H1 (cell line): ENCODE measurements around the gene WIPF3. TPM values are rescaled to one million over a fixed set of nuclear protein-coding genes. Genes with fewer than 3 reads are reported as not detected.

Experiments
- FOSL1 ChIP-seq: IDR thresholded peaks from 2 replicates; pipeline ENCODE4 v1.6.1; 2011; ENCODE audit warnings: mild to moderate bottlenecking, low read depth, low read length, moderate library complexity; ENCODE audit not compliant: insufficient read depth
- HDAC2 ChIP-seq, 2 experiments: fragments of 300-600 bp in 1 of 2; sonication (generic) in 1 of 2; IDR thresholded peaks; 2 replicates each; pipeline ENCODE4 v1.6.1; 2011 to 2012; ENCODE audit warnings: low read depth in 2 of 2, low read length in 2 of 2, mild to moderate bottlenecking in 2 of 2, moderate library complexity in 2 of 2, borderline replicate concordance in 1 of 2, inconsistent platforms in 1 of 2
- HDAC6 ChIP-seq: IDR thresholded peaks from one replicate; pipeline ENCODE4 v1.7.1; 2012; ENCODE audit warnings: low read depth, mild to moderate bottlenecking, inconsistent platforms, low read length, moderate library complexity
- NANOG ChIP-seq: IDR thresholded peaks from 2 replicates; pipeline ENCODE4 v1.6.1; 2011; ENCODE audit warnings: low read length, low read depth, mild to moderate bottlenecking, inconsistent platforms; ENCODE audit not compliant: insufficient read depth, poor library complexity, severe bottlenecking
- TAF1 ChIP-seq: IDR thresholded peaks from 2 replicates; pipeline ENCODE4 v1.6.1; 2011; ENCODE audit warnings: mild to moderate bottlenecking, low read depth, low read length
- polyA plus RNA-seq, 7 experiments: library from polyadenylated mRNA; depleted of rRNA in 3 of 7; stranded (reverse) in 5 of 7; unstranded in 2 of 7; fragments of >200 nt in 5 of 7; fragments of 200-250 nt in 2 of 7; gene quantifications; 1 replicate in 5 of 7; 2 replicates in 1 of 7; 4 replicates in 1 of 7; pipeline versions ENCODE4 v1.2.1 to v1.2.3, GENCODE V29; 2011 to 2013; ENCODE audit warnings: missing spikeins in 2 of 7, mixed read lengths in 2 of 7
- total RNA-seq: library from RNA; stranded (reverse); fragmentation: NEBNext Ultra II Directional; extraction: Animal tissue kit (Norgen Biotek cat#: 25700); gene quantifications from 2 replicates; pipeline ENCODE4 v1.2.1, GENCODE V29; 2021
- TF ChIP-seq, protein P1 (sequence below): IDR thresholded peaks from 2 replicates; pipeline ENCODE4 v1.6.1; 2012; ENCODE audit warnings: low read length, inconsistent platforms
- TF ChIP-seq, protein P2 (sequence below): IDR thresholded peaks from 2 replicates; pipeline ENCODE4 v1.6.1; 2012; ENCODE audit warnings: inconsistent platforms
- TF ChIP-seq, protein P3 (sequence below): IDR thresholded peaks from 2 replicates; pipeline ENCODE4 v1.6.1; 2011; ENCODE audit warnings: low read depth, mild to moderate bottlenecking, low read length; ENCODE audit not compliant: insufficient read depth

WIPF3 gene
- total and polyA plus RNA-seq, 2 of the 8 experiments (the other 6 are each of a cell fraction or from before 2014, with no cell fraction given): 5.0 to 12.1 TPM

DNA sequence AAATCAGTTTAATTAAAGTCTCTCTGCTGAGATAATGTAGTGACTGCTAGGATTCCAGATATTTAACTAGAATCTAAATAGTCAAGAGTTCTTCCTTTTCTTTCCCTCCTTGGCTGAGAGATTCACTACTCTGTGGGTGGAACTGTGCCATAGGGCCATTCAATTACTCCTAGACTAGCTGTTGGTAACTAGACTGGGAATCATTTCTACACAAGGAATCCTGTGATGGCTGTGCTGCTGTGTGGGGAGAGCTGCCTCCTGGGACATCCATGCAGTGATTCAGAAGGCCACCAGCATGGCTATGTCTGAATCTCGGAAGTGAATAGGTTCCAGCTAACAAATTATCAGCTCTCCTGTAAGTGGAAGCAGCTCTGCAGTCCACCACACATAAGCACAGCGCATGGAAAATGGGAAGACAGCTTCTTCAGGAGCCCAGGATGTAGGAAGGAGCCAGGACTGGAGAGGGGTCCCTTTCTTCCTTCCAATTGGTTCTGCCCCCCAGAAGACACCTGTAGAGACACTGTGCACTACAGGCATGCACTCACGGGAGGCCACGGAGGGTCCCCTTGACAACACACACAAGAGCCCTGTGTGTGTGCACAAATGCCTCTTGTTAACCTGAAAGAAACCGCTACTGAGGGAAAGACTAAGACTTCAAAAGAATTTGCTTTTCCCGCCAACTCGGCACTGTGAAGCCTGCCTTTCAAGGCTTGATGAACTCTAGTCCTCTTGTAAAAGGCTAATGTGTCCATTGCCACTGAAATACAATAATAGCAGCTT, 116.8 kb downstream of the WIPF3 start (continued):
- no peak for TF ChIP-seq HDAC6
- TF ChIP-seq NANOG: no peak
- TF ChIP-seq, protein P1, sequence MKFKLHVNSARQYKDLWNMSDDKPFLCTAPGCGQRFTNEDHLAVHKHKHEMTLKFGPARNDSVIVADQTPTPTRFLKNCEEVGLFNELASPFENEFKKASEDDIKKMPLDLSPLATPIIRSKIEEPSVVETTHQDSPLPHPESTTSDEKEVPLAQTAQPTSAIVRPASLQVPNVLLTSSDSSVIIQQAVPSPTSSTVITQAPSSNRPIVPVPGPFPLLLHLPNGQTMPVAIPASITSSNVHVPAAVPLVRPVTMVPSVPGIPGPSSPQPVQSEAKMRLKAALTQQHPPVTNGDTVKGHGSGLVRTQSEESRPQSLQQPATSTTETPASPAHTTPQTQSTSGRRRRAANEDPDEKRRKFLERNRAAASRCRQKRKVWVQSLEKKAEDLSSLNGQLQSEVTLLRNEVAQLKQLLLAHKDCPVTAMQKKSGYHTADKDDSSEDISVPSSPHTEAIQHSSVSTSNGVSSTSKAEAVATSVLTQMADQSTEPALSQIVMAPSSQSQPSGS: no peak
- TF ChIP-seq HDAC2 (IDR thresholded peaks at IDR 0.05; ENCODE audit: borderline replicate concordance in 1 of 2, low read depth in 2 of 2, low read length in 2 of 2): no peak
- TF ChIP-seq TAF1: no peak
- TF ChIP-seq FOSL1: no peak
- TF ChIP-seq, protein P2, sequence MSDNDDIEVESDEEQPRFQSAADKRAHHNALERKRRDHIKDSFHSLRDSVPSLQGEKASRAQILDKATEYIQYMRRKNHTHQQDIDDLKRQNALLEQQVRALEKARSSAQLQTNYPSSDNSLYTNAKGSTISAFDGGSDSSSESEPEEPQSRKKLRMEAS: no peak
- TF ChIP-seq, protein P3, sequence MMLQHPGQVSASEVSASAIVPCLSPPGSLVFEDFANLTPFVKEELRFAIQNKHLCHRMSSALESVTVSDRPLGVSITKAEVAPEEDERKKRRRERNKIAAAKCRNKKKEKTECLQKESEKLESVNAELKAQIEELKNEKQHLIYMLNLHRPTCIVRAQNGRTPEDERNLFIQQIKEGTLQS: no peak
